GM19035 (cell line): ENCODE measurements around the gene RABGAP1L.
"Not testable (repeated sequence)": the region's sequence is repeated elsewhere in the genome, so short reads cannot be mapped to it uniquely, and the experiment has no call there.

Experiments
- ATAC-seq: cut with Tn5 transposase; IDR thresholded peaks from one replicate; pipeline ENCODE4 v1.9.1; 2021; ENCODE audit not compliant: unreplicated experiment

Gene RABGAP1L

GRCh38 chr1:174153085-174153824 lies 6.1 kb upstream of the RABGAP1L start:
- peak; percentile 46 for ATAC-seq

GRCh38 chr1:174153825-174154107 lies 5.6 kb upstream of the RABGAP1L start:
- ATAC-seq = no peak

- no peak for ATAC-seq
Observed at GRCh38 chr1:174156437-174156836, 2.9 kb upstream of the RABGAP1L start.

GRCh38 chr1:174157157-174157806 lies 2.0 kb upstream of the RABGAP1L start:
- peak; percentile 35 for ATAC-seq

GRCh38 chr1:174158767-174159251 lies 511 bp upstream of the RABGAP1L start:
- peak; percentile 4 for ATAC-seq

GRCh38 chr1:174160109-174160473 lies 771 bp downstream of the RABGAP1L start:
- peak; percentile 10 for ATAC-seq

GRCh38 chr1:174160603-174161002 lies 1.3 kb downstream of the RABGAP1L start:
- no peak for ATAC-seq

- no peak for ATAC-seq
Observed at GRCh38 chr1:174161813-174162212, 2.5 kb downstream of the RABGAP1L start.

- ATAC-seq = no peak
Observed at GRCh38 chr1:174164826-174165225, 5.5 kb downstream of the RABGAP1L start.

- no peak for ATAC-seq
Observed at GRCh38 chr1:174165471-174166137, 6.3 kb downstream of the RABGAP1L start.

- ATAC-seq = no peak
Observed at GRCh38 chr1:174166530-174167264, 7.4 kb downstream of the RABGAP1L start.

GRCh38 chr1:174167265-174167803 lies 8.0 kb downstream of the RABGAP1L start:
- ATAC-seq = no peak

- no peak for ATAC-seq
Observed at GRCh38 chr1:174169342-174169741, 10.0 kb downstream of the RABGAP1L start.

GRCh38 chr1:174171073-174171472 lies 11.8 kb downstream of the RABGAP1L start:
- ATAC-seq = no peak

- no peak for ATAC-seq
Observed at GRCh38 chr1:174174461-174175329, 15.4 kb downstream of the RABGAP1L start.

GRCh38 chr1:174178459-174178858 lies 19.1 kb downstream of the RABGAP1L start:
- not testable (repeated sequence) for ATAC-seq

- ATAC-seq = no peak
Observed at GRCh38 chr1:174189428-174190062, 30.2 kb downstream of the RABGAP1L start.

GRCh38 chr1:174190691-174191199 lies 31.4 kb downstream of the RABGAP1L start:
- no peak for ATAC-seq

GRCh38 chr1:174191349-174191862 lies 32.1 kb downstream of the RABGAP1L start:
- ATAC-seq = no peak
